MCF 10A (cell line): ENCODE results near the gene CTDSPL. TPM values are rescaled to one million over a fixed set of nuclear protein-coding genes. Genes with fewer than 3 reads are reported as not detected.

Experiments
- BruUV-seq: library from RNA; stranded (reverse); fragments of 400-500 nt; replicated peaks from 2 replicates; lab custom pipeline; 2021; lab: Mats Ljungman, UMichigan
- CTCF ChIA-PET: fragments of 300-600 bp; sonication (Branson Sonifier 250); formaldehyde crosslinking; extraction: SDS; loops from one replicate; lab custom pipeline; 2021; ENCODE audit warnings: antibody characterized with exemption, inconsistent platforms; lab: Yijun Ruan, JAX
- POLR2A ChIA-PET: fragments of 300-600, 350-650 bp; sonication (Branson Sonifier 250); formaldehyde crosslinking; extraction: SDS; loops from one replicate; lab custom pipeline; 2020; ENCODE audit warnings: antibody characterized with exemption, inconsistent platforms; lab: Yijun Ruan, JAX
- DNase-seq: peaks from one replicate; pipeline ENCODE4 v3.0.0-alpha.2; 2018; ENCODE audit not compliant: unreplicated experiment
- H3K27ac Mint-ChIP-seq: one replicate; pipeline ENCODE4 v1.8.0; 2022; ENCODE audit warnings: mild to moderate bottlenecking, low read depth, mixed read lengths; ENCODE audit not compliant: unreplicated experiment
- H3K27me3 Mint-ChIP-seq: one replicate; pipeline ENCODE4 v1.8.0; 2022; ENCODE audit warnings: mixed read lengths; ENCODE audit not compliant: insufficient read depth, unreplicated experiment
- H3K36me3 Mint-ChIP-seq: one replicate; pipeline ENCODE4 v1.8.0; 2022; ENCODE audit warnings: mild to moderate bottlenecking, moderate library complexity, mixed read lengths; ENCODE audit not compliant: insufficient read depth, unreplicated experiment
- H3K4me1 Mint-ChIP-seq: one replicate; pipeline ENCODE4 v1.8.0; 2022; ENCODE audit warnings: mixed read lengths; ENCODE audit not compliant: insufficient read depth, unreplicated experiment
- H3K4me3 Mint-ChIP-seq: one replicate; pipeline ENCODE4 v1.8.0; 2022; ENCODE audit warnings: mild to moderate bottlenecking, moderate library complexity, mixed read lengths; ENCODE audit not compliant: unreplicated experiment
- H3K9me3 Mint-ChIP-seq: one replicate; pipeline ENCODE4 v1.8.0; 2022; ENCODE audit warnings: mixed read lengths; ENCODE audit not compliant: unreplicated experiment
- intact Hi-C: fragments of 100-400 bp; cut with micrococcal nuclease; formaldehyde crosslinking; loops from 2 replicates; pipeline ENCODE4 v1.14.1; 2022
- total RNA-seq: library from RNA; stranded (reverse); gene quantifications from 2 replicates; pipeline ENCODE4 v1.2.3, GENCODE V29; 2022
- TF ChIP-seq, protein P1 (sequence below): fragments of 200-600 bp; IDR thresholded peaks from one replicate; pipeline ENCODE4 v1.8.0; 2022; ENCODE audit warnings: antibody characterized with exemption, mild to moderate bottlenecking; ENCODE audit not compliant: unreplicated experiment

CTDSPL gene
- total RNA-seq, 1 experiment from 2014 or later: 38.8 TPM

DNA sequence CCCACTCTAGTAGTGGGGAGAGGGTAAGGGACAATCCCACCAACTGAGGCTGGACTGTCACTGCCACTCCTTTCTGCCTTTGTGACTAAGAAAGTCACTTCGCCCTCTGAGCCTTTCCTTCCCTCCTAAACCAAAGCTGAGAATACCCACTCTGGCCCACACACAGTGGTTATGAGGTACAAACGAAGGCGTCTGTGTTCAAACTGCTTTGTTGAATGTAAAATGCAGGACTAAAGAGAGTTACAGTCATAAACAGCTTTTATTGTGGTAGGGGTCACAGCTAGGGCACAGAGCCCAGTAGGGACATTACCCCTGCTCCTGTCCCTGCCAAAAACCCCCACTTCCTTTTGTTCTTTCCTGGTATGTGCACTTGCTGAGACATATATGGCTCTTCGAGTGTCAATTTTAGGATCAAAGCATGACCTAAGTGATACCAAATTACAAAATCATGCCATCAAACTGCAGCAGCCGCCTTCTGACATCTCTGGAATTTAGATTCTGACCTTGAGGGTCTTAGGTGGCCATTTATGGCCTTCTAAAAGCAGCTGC, 45.1 kb downstream of the CTDSPL start:
- Mint-ChIP-seq H3K27ac (peak overlapping the region; percentile 57), H3K4me3 (no peak overlapping the region), H3K4me1 (peaks cover 28% of the 10 kb centered on the region), H3K9me3 (no peaks in the 10 kb centered on the region), H3K27me3 (no peaks in the 10 kb centered on the region), H3K36me3 (peaks cover 21% of the 10 kb centered on the region)
- DNase-seq: no peak
- ChIA-PET POLR2A (no interaction called here), CTCF (no interaction called here)
- TF ChIP-seq, protein P1, sequence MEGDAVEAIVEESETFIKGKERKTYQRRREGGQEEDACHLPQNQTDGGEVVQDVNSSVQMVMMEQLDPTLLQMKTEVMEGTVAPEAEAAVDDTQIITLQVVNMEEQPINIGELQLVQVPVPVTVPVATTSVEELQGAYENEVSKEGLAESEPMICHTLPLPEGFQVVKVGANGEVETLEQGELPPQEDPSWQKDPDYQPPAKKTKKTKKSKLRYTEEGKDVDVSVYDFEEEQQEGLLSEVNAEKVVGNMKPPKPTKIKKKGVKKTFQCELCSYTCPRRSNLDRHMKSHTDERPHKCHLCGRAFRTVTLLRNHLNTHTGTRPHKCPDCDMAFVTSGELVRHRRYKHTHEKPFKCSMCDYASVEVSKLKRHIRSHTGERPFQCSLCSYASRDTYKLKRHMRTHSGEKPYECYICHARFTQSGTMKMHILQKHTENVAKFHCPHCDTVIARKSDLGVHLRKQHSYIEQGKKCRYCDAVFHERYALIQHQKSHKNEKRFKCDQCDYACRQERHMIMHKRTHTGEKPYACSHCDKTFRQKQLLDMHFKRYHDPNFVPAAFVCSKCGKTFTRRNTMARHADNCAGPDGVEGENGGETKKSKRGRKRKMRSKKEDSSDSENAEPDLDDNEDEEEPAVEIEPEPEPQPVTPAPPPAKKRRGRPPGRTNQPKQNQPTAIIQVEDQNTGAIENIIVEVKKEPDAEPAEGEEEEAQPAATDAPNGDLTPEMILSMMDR: no peak
- intact Hi-C loops: no loop called here
- BruUV-seq: no TSS peak

DNA sequence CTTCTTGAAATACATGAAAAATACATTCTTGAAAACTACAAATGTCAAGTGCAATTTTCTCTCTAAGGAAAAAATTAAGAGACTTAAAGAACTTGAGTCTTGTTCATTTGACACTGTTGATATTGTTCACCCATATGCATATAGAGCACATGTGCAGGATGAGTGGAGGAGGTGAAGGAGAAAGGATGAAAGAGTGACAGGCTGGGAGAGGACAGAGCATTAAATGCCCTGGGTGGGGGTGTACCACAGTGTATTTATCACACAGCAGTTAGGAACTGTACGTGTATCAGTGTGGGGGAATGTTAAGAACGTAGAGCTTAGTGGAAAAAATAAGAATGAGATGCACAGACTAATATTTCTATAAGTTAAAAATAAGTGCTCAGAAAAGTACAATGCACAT, 45.7 kb downstream of the CTDSPL start:
- no peak overlapping the region for H3K4me3 Mint-ChIP-seq
- no TSS peak for BruUV-seq
- H3K4me1 Mint-ChIP-seq: peaks cover 30% of the 10 kb centered on the region
- H3K27me3 Mint-ChIP-seq: no peaks in the 10 kb centered on the region
- H3K27ac Mint-ChIP-seq: no peak overlapping the region
- CTCF ChIA-PET: no interaction called here
- intact Hi-C loops: no loop called here
- peaks cover 18% of the 10 kb centered on the region for H3K36me3 Mint-ChIP-seq
- no peaks in the 10 kb centered on the region for H3K9me3 Mint-ChIP-seq
- TF ChIP-seq, protein P1: no peak
- POLR2A ChIA-PET: no interaction called here
- no peak for DNase-seq

DNA sequence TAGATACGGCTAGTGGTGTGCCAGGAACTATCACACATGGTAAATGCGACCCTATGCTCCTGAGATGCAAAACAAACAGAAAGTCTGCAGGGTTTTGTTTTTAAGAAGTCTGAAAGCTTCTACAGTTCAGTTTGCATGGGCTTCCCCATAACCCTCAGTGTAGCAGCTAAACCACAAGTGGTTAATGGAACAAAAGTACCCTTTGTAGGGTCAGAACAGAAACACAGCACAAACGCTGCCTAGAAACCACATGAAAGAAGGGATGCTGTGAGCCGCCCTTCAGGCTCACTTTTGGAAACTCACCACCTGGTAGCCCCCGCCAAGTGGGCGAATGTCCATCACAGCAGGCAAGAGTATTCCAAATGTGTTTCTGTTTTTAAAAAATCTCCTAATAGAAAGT, 46.2 kb downstream of the CTDSPL start:
- DNase-seq: no peak
- intact Hi-C loops: no loop called here
- no TSS peak for BruUV-seq
- ChIA-PET POLR2A (no interaction called here), CTCF (no interaction called here)
- H3K4me3 Mint-ChIP-seq: no peak overlapping the region
- TF ChIP-seq, protein P1: no peak
- H3K27me3 Mint-ChIP-seq: no peaks in the 10 kb centered on the region
- peaks cover 18% of the 10 kb centered on the region for H3K36me3 Mint-ChIP-seq
- no peak overlapping the region for H3K27ac Mint-ChIP-seq
- H3K9me3 Mint-ChIP-seq: no peaks in the 10 kb centered on the region
- H3K4me1 Mint-ChIP-seq: peaks cover 26% of the 10 kb centered on the region

DNA sequence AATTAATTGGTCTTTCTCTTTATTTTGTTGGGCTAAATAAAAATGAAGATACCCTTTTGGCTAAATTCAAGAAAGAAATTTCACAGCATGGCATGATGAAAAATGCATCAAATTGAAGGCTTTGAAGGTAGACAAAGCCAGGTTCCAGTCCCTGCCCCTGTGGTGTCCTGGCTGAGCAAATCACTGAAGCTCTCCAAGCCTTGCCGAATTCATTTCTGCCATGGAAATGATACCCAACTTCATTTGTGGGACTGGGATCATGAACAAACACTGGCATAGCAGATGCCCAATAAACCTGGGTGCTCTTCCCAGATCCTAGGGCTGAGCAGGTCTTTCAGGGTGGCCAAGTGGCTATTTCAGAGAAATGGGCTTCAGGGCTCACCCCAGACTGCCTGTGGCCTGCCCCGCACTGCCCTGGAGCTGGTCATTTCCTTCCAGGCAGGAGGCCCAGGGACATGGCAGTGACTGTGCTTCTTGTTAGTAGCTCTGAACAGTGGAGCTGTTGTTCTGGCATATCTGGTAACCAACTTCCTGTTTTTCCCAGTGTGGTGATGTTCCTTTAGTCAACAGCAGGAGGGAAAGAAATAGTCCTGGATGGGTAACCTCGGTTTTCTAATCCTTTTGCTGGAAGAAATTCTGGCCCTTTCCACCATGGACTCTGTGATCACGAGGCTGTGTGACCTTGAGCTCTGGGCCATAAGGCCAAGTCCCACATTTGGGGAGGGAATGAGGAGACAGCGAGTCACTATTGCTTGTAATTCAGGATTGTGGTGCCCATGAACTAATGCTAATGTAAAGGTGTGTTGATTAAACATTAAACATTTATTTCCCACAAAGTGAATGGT, 47.6 kb downstream of the CTDSPL start:
- intact Hi-C loops: no loop called here
- H3K27ac Mint-ChIP-seq: no peak overlapping the region
- CTCF ChIA-PET: interaction anchor here (0.6 to 2.2 kb wide), 3 partner anchors 10 to 55 kb away, joined by 3 to 5 read pairs (median 5); no protein-coding TSS in a partner anchor
- BruUV-seq: no TSS peak
- peaks cover 18% of the 10 kb centered on the region for H3K36me3 Mint-ChIP-seq
- no peaks in the 10 kb centered on the region for H3K27me3 Mint-ChIP-seq
- H3K4me3 Mint-ChIP-seq: no peak overlapping the region
- TF ChIP-seq, protein P1: no peak
- H3K9me3 Mint-ChIP-seq: no peaks in the 10 kb centered on the region
- POLR2A ChIA-PET: interaction anchor here (1.2 to 1.7 kb wide), 2 partner anchors 37 to 52 kb away, joined by 4 to 7 read pairs; no protein-coding TSS in a partner anchor
- DNase-seq: no peak
- peaks cover 19% of the 10 kb centered on the region for H3K4me1 Mint-ChIP-seq
